ENCODE measurements around the gene INSYN2B.
"Not testable (repeated sequence)": the region's sequence is repeated elsewhere in the genome, so short reads cannot be mapped to it uniquely, and the experiment has no call there.

INSYN2B gene

DNA sequence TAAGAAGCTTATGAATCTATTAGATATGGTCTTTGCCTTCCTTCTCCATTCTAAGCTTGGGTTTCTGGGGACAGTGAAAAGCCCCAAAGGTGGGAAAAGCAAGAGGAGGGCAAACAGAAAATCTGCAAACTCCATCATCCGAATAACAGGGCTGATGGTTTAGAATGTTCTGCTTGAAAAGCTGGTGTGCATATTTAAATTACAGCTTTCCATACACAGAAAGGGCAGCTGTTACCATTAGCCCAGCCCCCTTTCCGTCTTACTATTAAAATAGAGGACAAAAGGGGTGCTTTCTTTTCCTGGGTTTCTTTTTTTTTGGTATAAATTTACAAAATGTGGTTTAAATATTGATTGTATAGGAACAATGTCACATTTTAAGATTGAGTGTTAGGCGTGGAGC is 22.0 kb downstream of the INSYN2B start:
- Histone ChIP-seq H3K27me3 (ENCODE audit: control insufficient read depth, insufficient read depth, low read length) (no peaks in the 10 kb centered on the region), H3K4me3 (ENCODE audit: low read depth, low read length) (no peak overlapping the region), H3K27ac (no peak overlapping the region), H3K4me2 (ENCODE audit: low read length) (no peak overlapping the region), H2AFZ (no peak overlapping the region), H3K36me3 (ENCODE audit: control insufficient read depth, insufficient read depth, low read length) (no peaks in the 10 kb centered on the region), H3K9me3 (ENCODE audit: control insufficient read depth, low read length) (no peaks in the 10 kb centered on the region), H3K79me2 (no peaks in the 10 kb centered on the region), H3K4me1 (no peaks in the 10 kb centered on the region), H3K9ac (no peak overlapping the region)
- TF ChIP-seq, protein P1, sequence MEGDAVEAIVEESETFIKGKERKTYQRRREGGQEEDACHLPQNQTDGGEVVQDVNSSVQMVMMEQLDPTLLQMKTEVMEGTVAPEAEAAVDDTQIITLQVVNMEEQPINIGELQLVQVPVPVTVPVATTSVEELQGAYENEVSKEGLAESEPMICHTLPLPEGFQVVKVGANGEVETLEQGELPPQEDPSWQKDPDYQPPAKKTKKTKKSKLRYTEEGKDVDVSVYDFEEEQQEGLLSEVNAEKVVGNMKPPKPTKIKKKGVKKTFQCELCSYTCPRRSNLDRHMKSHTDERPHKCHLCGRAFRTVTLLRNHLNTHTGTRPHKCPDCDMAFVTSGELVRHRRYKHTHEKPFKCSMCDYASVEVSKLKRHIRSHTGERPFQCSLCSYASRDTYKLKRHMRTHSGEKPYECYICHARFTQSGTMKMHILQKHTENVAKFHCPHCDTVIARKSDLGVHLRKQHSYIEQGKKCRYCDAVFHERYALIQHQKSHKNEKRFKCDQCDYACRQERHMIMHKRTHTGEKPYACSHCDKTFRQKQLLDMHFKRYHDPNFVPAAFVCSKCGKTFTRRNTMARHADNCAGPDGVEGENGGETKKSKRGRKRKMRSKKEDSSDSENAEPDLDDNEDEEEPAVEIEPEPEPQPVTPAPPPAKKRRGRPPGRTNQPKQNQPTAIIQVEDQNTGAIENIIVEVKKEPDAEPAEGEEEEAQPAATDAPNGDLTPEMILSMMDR (IDR thresholded peaks at IDR 0.05): no peak

- H3K27ac ChIP-seq: no peak overlapping the region
- H3K4me1 ChIP-seq: no peaks in the 10 kb centered on the region
- H2AFZ ChIP-seq: no peak overlapping the region
- H3K4me3 ChIP-seq (ENCODE audit: low read depth, low read length): no peak overlapping the region
- no peaks in the 10 kb centered on the region for H3K27me3 ChIP-seq (ENCODE audit: control insufficient read depth, insufficient read depth, low read length)
- no peak overlapping the region for H3K4me2 ChIP-seq (ENCODE audit: low read length)
- H3K79me2 ChIP-seq: no peaks in the 10 kb centered on the region
- H3K9me3 ChIP-seq (ENCODE audit: control insufficient read depth, low read length): no peaks in the 10 kb centered on the region
- no peak overlapping the region for H3K9ac ChIP-seq
- TF ChIP-seq, protein P1 (IDR thresholded peaks at IDR 0.05): no peak
- no peaks in the 10 kb centered on the region for H3K36me3 ChIP-seq (ENCODE audit: control insufficient read depth, insufficient read depth, low read length)
These were observed 23.5 kb downstream of the INSYN2B start for GRCh38 chr5:169956756-169957155.

- H3K36me3 ChIP-seq (ENCODE audit: control insufficient read depth, insufficient read depth, low read length): no peaks in the 10 kb centered on the region
- no peak overlapping the region for H3K4me3 ChIP-seq (ENCODE audit: low read depth, low read length)
- no peaks in the 10 kb centered on the region for H3K9me3 ChIP-seq (ENCODE audit: control insufficient read depth, low read length)
- H3K4me2 ChIP-seq (ENCODE audit: low read length): no peak overlapping the region
- no peak overlapping the region for H2AFZ ChIP-seq
- H3K27ac ChIP-seq: no peak overlapping the region
- H3K9ac ChIP-seq: no peak overlapping the region
- no peaks in the 10 kb centered on the region for H3K4me1 ChIP-seq
- H3K27me3 ChIP-seq (ENCODE audit: control insufficient read depth, insufficient read depth, low read length): no peaks in the 10 kb centered on the region
- TF ChIP-seq, protein P1 (IDR thresholded peaks at IDR 0.05): no peak
- H3K79me2 ChIP-seq: no peaks in the 10 kb centered on the region
These were observed 24.2 kb downstream of the INSYN2B start for GRCh38 chr5:169956126-169956525.

DNA sequence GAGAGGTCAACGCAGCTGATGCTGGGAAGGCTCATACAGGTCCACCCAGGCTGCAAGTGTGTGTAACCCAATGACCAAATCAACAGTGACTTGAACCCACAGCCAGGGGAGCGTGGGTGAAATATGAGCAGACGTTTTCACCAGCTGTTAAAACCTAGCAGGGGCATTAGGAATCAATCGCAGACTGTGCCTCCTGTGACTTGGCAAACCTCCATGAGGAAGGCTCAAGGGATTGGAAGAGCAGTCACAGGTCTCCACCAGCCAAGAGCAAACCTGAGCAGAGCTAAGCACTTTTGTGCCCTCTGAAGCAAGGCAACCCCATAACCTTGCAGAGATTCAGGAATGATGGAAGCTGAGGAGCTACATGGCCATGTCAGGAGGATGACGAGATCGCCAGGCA is 25.5 kb downstream of the INSYN2B start:
- no peak overlapping the region for H3K9ac ChIP-seq
- H3K27me3 ChIP-seq (ENCODE audit: control insufficient read depth, insufficient read depth, low read length): no peaks in the 10 kb centered on the region
- H3K79me2 ChIP-seq: no peaks in the 10 kb centered on the region
- TF ChIP-seq, protein P1 (IDR thresholded peaks at IDR 0.05): no peak
- no peak overlapping the region for H3K4me3 ChIP-seq (ENCODE audit: low read depth, low read length)
- no peaks in the 10 kb centered on the region for H3K4me1 ChIP-seq
- H3K9me3 ChIP-seq (ENCODE audit: control insufficient read depth, low read length): no peaks in the 10 kb centered on the region
- H2AFZ ChIP-seq: no peak overlapping the region
- H3K4me2 ChIP-seq (ENCODE audit: low read length): no peak overlapping the region
- H3K36me3 ChIP-seq (ENCODE audit: control insufficient read depth, insufficient read depth, low read length): no peaks in the 10 kb centered on the region
- H3K27ac ChIP-seq: no peak overlapping the region

DNA sequence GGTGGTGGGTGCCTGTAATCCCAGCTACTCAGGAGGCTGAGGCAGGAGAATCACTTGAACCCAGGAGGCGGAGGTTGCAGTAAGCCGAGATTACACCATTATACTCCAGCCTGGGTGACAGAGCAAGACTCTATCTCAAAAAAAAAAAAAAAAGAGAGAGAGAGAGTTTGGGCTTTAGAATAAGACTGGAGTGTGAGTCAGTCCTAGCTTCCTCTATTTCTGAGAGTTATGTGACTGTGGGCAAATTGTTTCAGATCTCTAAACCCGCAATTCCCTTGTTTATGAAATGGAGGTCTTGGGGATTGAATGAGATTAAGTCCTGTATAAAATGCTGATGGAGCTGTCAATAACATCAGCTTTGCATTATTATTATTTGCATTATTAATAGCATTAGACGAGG is 27.1 kb downstream of the INSYN2B start:
- H3K4me3 ChIP-seq (ENCODE audit: low read depth, low read length); H3K9ac ChIP-seq; H3K36me3 ChIP-seq (ENCODE audit: control insufficient read depth, insufficient read depth, low read length); H3K9me3 ChIP-seq (ENCODE audit: control insufficient read depth, low read length); H2AFZ ChIP-seq; H3K4me1 ChIP-seq; H3K27me3 ChIP-seq (ENCODE audit: control insufficient read depth, insufficient read depth, low read length); H3K4me2 ChIP-seq (ENCODE audit: low read length); H3K27ac ChIP-seq; H3K79me2 ChIP-seq: not testable (repeated sequence)
